GM12874 (cell line): ENCODE data around the gene ITPK1.

Source experiments
- TF ChIP-seq, protein P1 (sequence below): IDR thresholded peaks from 2 replicates; pipeline ENCODE4 v1.5.1; 2011; ENCODE audit warnings: low read depth, mild to moderate bottlenecking, control low read depth, low read length, moderate library complexity; ENCODE audit not compliant: insufficient read depth

The ITPK1 gene

DNA sequence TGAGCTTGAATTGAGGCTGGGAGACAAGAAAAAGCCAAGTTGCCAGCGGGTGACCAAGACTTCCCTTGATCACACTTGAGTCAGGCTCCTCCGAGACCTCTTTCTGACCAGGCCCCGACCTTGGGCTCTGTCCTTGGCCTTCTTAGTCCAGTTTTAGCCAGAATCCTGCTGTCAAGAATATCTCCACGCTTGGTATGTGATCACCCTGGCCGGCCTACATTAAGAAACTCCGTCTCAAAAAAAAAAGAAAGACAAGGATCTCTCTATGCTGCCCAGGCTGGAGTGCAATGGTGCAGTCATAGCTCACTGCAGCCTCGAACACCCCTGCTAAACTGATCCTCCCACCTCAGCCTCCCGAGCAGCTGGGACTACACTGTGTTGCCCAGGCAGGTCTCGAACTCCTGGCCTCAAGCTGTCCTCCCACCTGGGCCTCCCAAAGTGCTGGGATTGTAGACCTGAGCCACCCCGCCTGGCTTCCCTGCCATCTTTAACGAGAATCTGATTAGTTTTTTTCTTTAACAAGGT, 1.0 kb upstream of the ITPK1 start:
- TF ChIP-seq, protein P1, sequence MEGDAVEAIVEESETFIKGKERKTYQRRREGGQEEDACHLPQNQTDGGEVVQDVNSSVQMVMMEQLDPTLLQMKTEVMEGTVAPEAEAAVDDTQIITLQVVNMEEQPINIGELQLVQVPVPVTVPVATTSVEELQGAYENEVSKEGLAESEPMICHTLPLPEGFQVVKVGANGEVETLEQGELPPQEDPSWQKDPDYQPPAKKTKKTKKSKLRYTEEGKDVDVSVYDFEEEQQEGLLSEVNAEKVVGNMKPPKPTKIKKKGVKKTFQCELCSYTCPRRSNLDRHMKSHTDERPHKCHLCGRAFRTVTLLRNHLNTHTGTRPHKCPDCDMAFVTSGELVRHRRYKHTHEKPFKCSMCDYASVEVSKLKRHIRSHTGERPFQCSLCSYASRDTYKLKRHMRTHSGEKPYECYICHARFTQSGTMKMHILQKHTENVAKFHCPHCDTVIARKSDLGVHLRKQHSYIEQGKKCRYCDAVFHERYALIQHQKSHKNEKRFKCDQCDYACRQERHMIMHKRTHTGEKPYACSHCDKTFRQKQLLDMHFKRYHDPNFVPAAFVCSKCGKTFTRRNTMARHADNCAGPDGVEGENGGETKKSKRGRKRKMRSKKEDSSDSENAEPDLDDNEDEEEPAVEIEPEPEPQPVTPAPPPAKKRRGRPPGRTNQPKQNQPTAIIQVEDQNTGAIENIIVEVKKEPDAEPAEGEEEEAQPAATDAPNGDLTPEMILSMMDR = no peak

GRCh38 chr14:93115069-93115820, 480 bp downstream of the ITPK1 start:
- TF ChIP-seq, protein P1 = no peak

DNA sequence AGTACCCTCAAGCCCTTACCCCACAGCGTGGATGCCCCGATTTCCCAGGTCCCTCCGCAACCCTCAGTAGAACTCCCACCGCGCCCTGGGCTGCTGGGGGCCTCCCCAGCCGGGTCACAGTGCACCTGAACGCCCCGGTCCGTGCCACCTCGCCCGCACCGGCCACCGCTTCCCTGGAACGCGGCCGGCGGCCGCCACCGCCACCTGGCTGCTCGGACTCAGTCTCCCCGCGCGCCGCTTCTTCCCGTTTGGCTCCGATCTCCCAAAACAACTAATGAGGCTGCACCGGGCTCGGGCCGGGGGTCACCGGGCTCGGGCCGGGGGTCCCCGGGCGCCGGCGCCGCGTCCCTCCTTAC, 1.0 kb downstream of the ITPK1 start:
- TF ChIP-seq, protein P1 = no peak

DNA sequence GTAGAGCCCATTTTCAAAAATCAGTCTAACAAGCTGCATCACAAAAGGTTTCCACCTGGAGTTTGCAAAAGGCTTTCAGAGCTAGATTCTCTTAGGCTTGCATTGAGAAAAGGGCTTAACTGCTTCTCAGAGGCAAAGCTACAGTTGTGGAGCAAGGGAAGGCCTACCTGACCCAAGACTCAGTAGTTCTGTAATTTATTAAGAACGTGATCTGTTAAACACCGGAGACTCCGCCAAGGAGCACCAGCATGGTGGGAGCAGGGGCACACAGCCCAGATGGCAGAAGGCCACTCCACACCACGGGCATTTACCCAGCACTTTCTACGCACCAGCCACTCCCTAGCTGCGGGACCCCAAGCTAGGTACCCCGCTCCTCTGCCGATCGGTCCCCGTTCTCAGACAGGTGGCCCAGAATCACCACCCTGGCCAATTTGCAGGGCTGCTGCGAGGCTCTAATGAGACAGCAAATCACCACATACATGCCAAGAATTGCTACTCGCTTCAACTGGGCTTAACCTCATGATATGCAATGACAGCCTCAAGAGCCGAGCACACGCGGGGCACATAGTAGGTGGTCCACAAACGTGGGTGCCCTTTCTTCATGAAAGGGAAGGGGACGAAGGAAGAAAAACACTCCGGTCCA, 1.5 kb downstream of the ITPK1 start:
- TF ChIP-seq, protein P1 = no peak

GRCh38 chr14:93113678-93114067, 2.1 kb downstream of the ITPK1 start:
- TF ChIP-seq, protein P1 = no peak

DNA sequence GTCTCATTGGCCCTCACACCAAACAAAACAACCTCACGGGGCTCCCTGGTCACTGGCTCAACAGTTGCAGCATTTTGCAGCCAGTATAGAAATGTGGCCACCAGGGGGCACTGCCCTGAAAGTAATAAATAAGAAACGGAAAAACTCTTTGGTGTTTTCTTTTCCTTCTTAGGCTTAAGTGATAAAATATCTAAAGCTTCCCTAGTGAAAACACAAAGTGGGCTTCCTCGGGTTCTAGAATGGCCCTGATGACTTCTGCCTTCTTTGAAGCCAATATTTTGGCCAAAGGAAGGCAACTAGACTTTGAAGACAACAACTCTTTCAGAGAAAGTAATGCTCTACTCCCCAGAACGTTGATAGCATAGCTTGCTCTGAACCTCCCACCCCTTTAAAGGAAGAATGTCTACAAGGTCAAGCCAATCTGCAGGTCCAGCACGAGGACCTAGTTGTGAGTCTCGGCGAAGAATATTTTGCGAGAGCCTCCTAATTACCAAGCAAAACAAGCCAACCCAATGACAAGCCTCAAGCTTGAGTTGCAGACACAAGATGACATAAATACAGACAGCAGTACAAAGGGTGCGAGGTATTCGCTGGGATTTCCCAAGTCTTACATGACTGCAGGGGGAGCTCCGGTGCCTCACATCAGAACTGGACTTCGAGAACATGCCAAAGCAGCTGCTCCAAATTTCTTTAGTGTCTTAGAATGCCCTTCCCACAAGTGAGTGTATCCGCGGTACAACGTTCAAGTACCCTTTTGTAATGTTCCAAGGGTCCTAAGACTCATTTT, 2.6 kb downstream of the ITPK1 start:
- TF ChIP-seq, protein P1 = peak; percentile 66

- TF ChIP-seq, protein P1 = no peak
These were observed 4.8 kb downstream of the ITPK1 start for GRCh38 chr14:93110856-93111419.
